Prostate gland (tissue), 2 donors: ENCODE measurements around the gene OPTN.

ENCODE experiments used
- POLR2A ChIP-seq: fragments of 450-650 bp; IDR thresholded peaks from one replicate; pipeline ENCODE4 v1.6.1; 2016; ENCODE audit warnings: antibody characterized with exemption, mild to moderate bottlenecking
- POLR2AphosphoS5 ChIP-seq: sonication (generic); formaldehyde crosslinking; IDR thresholded peaks from one replicate; pipeline ENCODE4 v1.6.1; 2017; ENCODE audit warnings: antibody characterized with exemption
- TF ChIP-seq, protein P1 (sequence below), 4 experiments: fragments of 200-600 bp in 2 of 4; fragments of 450-650 bp in 2 of 4; sonication (generic) in 2 of 4; IDR thresholded peaks; 1 replicate in 3 of 4; 2 replicates in 1 of 4; pipeline ENCODE4 v1.5.1; 2016 to 2019; ENCODE audit warnings: antibody characterized with exemption in 4 of 4, mild to moderate bottlenecking in 2 of 4, moderate library complexity in 2 of 4

DNA sequence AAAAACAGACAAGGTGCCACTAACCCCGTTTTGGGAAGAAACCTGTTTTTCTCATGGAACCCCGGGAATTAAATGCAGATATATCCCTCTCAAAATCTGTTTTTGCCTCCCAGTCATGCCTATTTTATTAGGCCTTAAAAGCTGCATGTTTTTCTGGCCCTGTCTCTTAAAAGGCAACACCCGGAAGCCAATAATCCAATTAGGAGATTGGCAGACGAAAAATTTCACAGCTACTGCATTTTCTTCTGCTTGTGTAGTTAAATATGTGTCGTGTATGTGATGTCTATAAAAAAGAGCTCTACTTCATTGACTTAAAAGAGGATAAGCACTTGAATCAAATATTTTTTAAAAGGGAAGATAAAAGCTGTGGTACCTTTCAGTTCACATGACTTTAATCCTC, 31.9 kb upstream of the OPTN start:
- TF ChIP-seq POLR2AphosphoS5 = no peak
- TF ChIP-seq POLR2A = no peak
- TF ChIP-seq, protein P1, sequence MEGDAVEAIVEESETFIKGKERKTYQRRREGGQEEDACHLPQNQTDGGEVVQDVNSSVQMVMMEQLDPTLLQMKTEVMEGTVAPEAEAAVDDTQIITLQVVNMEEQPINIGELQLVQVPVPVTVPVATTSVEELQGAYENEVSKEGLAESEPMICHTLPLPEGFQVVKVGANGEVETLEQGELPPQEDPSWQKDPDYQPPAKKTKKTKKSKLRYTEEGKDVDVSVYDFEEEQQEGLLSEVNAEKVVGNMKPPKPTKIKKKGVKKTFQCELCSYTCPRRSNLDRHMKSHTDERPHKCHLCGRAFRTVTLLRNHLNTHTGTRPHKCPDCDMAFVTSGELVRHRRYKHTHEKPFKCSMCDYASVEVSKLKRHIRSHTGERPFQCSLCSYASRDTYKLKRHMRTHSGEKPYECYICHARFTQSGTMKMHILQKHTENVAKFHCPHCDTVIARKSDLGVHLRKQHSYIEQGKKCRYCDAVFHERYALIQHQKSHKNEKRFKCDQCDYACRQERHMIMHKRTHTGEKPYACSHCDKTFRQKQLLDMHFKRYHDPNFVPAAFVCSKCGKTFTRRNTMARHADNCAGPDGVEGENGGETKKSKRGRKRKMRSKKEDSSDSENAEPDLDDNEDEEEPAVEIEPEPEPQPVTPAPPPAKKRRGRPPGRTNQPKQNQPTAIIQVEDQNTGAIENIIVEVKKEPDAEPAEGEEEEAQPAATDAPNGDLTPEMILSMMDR (IDR thresholded peaks at IDR 0.05) = no peak
